WI38 (cell line): Measurements from ENCODE around the gene LIAS.

Source experiments
- H3K4me3 ChIP-seq: 2 replicates; pipeline ENCODE4 v1.5.1; 2011; ENCODE audit warnings: low read depth, mild to moderate bottlenecking, control low read depth, low read length
- TF ChIP-seq, protein P1 (sequence below): IDR thresholded peaks from 2 replicates; pipeline ENCODE4 v1.5.1; 2012; ENCODE audit warnings: low read depth, mild to moderate bottlenecking, control low read depth, low read length

Gene LIAS

DNA sequence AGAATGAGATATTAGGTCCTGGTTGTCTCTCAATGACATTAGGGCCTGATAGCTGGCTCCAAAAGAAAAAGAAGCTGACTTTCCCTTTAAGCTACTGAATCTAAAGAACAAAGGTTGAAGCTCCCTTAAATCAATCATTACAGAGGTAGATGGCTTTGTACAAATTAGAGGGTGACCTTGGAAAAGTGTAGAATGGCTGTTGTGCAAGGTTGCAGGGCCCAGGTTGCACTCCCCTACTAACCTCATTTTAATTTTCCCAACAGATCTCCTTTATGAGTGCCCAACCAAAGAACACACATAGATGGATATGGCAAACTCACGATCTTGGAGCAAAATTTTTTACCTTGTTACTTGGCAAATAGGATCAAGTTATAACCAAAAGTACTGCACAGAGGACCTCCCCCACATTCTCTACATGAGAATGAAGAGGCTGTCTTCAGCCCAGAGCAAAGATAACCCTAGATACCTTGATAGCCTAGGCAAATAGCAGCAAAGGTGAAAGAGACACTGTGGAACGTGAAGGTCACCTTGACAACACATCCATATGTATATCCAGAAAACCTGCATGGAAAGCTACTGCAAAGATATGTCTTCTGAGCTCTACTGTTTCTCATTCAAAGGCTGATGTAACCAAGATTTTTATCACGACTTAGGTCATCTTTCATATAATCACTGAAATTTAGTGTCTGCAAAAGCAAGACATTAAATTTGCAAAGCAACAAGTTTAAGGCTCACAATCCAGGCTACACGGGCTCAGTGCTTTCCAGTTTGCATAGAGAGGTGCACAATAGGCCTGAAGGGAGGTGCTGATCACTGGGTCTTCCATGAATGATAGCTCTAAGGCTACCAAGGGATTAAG, 29.2 kb upstream of the LIAS start:
- TF ChIP-seq, protein P1, sequence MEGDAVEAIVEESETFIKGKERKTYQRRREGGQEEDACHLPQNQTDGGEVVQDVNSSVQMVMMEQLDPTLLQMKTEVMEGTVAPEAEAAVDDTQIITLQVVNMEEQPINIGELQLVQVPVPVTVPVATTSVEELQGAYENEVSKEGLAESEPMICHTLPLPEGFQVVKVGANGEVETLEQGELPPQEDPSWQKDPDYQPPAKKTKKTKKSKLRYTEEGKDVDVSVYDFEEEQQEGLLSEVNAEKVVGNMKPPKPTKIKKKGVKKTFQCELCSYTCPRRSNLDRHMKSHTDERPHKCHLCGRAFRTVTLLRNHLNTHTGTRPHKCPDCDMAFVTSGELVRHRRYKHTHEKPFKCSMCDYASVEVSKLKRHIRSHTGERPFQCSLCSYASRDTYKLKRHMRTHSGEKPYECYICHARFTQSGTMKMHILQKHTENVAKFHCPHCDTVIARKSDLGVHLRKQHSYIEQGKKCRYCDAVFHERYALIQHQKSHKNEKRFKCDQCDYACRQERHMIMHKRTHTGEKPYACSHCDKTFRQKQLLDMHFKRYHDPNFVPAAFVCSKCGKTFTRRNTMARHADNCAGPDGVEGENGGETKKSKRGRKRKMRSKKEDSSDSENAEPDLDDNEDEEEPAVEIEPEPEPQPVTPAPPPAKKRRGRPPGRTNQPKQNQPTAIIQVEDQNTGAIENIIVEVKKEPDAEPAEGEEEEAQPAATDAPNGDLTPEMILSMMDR: no peak
- no peak overlapping the region for H3K4me3 ChIP-seq

DNA sequence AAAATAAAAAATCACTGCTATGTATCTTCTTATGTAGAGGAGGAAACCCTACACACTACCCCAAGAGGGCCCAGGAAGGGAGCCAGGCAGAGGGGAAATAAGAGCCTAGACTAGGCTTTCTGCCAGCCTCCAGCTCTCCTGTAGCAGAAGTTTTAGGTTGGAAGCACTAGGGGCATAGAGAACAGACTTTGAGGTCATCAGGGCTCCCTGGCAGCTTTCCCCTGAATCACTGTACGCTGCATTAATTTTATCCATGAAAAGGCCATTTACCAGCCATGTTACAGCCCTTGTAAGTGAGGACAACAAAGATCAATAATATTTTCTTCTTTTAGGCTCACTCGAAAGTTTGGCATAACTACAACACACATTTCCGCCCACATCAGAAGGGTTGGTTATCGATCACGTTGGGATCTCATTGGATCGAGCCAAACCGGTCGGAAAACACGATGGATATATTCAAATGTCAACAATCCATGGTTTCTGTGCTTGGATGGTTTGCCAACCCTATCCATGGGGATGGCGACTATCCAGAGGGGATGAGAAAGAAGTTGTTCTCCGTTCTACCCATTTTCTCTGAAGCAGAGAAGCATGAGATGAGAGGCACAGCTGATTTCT, 24.9 kb upstream of the LIAS start:
- H3K4me3 ChIP-seq: no peak overlapping the region
- TF ChIP-seq, protein P1: no peak

DNA sequence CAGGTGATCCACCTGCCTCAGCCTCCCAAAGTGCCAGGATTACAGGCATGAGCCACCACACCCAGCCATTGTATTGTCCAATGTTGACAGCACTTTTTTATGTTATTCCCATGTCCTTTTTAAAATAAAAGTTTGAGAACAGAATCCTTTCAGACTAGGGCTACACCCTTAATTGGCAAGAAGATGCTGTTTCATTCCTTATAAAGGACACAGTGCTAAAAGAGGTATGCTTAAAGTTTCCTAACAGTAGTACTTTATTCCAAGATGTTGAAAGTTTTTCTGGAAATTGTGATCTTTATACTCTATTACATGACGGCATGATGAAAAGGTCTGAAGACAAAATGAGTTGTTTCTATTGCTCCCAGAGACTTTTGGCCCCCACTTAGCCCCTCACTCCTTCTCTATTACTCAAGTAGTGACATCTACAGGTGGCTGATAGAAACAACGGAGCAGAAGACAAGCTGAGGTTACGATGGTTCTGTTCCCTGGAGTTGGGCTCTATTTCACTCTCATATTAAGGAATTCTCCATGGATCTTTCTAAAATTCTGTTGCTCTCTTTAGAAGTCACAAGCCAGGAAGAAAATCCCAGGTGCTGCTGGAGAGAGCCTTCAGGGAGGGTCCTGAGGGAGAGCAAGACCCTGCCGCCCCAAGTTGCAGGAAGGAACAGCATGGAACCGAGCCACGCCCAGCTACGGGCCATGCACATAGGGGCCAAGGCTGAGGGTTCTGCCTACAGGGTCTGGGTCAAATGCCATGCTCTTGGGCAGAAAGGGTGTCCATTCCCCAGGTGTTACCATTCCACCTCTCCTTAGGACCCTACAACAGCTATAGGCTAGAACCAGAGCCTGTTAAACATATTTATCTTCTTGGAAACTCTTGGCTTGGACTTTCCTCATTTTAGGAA, 22.9 kb upstream of the LIAS start:
- TF ChIP-seq, protein P1: no peak
- no peak overlapping the region for H3K4me3 ChIP-seq

DNA sequence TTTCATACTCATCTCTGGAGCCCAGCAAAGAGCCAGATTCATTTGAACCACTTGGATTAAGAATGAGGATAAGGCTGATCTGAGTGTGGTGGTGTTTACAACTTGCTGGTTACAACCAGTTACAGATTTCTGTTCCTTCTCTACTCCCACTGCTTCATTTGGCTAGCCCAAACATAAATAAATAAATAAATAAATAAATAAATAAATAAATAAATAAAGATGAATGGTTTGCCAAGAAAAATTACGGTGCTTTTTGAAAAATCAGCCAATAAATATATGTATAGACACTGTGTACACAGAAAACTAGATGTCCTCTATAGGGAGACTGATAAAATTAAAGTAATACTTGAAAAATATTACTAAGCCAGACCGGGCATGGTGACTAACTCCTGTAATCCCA, 17.3 kb upstream of the LIAS start:
- TF ChIP-seq, protein P1: no peak
- no peak overlapping the region for H3K4me3 ChIP-seq

DNA sequence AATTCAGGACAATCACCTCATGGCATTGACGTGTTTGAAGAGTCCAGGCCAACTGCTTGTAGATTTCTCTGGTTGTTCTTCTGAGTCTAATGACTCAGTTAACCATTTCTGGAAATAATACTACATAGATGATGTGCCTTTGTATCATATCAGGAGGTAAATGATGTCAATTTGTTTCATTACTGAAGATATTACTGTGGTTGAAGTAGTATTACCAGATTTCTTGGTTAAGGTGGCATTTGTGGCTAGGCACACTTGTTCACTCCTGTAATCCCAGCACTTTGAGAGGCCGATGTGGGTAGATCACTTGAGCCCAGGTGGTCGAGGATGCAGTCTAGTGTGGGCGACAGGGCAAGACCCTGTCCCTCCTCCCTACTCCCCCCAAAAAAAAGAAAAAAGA, 15.9 kb upstream of the LIAS start:
- TF ChIP-seq, protein P1: no peak
- H3K4me3 ChIP-seq: no peak overlapping the region

DNA sequence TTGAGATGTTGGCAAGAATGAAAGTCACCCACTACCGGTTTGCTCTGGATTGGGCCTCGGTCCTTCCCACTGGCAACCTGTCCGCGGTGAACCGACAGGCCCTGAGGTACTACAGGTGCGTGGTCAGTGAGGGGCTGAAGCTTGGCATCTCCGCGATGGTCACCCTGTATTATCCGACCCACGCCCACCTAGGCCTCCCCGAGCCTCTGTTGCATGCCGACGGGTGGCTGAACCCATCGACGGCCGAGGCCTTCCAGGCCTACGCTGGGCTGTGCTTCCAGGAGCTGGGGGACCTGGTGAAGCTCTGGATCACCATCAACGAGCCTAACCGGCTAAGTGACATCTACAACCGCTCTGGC, 12.4 kb upstream of the LIAS start:
- TF ChIP-seq, protein P1: no peak
- no peak overlapping the region for H3K4me3 ChIP-seq
